ENCODE results near the gene LRFN2.

- TF ChIP-seq CTCF (IDR thresholded peaks at IDR 0.05) (no peak), EZH2 (IDR thresholded peaks at IDR 0.05; ENCODE audit: borderline replicate concordance, insufficient read depth, low read depth, low read length, poor library complexity, severe bottlenecking) (no peak)
These were observed 13.9 kb downstream of the LRFN2 start for GRCh38 chr6:40573221-40573620.
